ENCODE measurements around the gene ATP8B1.

The ATP8B1 gene

GRCh38 chr18:57791911-57792310 is 11.2 kb downstream of the ATP8B1 start:
- DNase-seq, result no peak

- no peak for DNase-seq
Observed at GRCh38 chr18:57791192-57791591, 11.9 kb downstream of the ATP8B1 start.

GRCh38 chr18:57790316-57790715 is 12.8 kb downstream of the ATP8B1 start:
- no peak for DNase-seq

- DNase-seq, result no peak
Observed at GRCh38 chr18:57789759-57790158, 13.4 kb downstream of the ATP8B1 start.

DNA sequence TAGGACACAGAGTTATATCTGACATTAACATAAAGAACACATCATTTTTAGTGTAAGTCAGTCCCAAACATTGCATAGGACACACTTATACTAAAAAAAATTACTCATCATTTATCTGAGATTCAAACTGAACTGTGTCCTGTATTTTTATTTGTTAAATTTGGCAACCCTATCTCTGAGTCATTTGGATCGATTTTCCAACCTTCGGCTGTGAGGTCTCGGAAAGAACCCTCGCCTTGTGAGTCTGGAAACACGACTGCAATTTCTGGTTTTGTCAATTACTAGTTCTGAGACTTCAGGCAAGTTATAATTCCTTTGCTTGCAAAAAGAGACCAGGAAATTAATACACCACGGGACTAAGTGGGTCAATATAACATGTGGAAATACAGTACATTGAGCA is 14.0 kb downstream of the ATP8B1 start:
- DNase-seq, result no peak

GRCh38 chr18:57787068-57787685 is 15.9 kb downstream of the ATP8B1 start:
- DNase-seq, result no peak

- DNase-seq, result no peak
Observed at GRCh38 chr18:57785751-57786437, 17.2 kb downstream of the ATP8B1 start.

DNA sequence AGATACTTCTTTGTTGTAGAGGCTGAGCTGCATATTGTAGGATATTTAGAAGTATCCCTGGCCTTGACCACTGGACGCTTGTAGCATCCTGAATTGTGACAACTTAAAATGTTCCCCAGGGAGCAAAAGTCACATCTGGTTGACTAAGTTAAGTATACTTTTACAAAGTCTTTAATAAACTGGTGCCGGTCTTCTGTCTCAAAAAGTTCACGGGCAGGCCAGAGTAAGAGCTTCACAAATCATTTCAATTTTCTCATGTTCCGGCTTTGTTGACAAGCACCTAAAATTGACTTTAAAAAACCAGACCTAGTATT is 18.4 kb downstream of the ATP8B1 start:
- DNase-seq, result no peak

DNA sequence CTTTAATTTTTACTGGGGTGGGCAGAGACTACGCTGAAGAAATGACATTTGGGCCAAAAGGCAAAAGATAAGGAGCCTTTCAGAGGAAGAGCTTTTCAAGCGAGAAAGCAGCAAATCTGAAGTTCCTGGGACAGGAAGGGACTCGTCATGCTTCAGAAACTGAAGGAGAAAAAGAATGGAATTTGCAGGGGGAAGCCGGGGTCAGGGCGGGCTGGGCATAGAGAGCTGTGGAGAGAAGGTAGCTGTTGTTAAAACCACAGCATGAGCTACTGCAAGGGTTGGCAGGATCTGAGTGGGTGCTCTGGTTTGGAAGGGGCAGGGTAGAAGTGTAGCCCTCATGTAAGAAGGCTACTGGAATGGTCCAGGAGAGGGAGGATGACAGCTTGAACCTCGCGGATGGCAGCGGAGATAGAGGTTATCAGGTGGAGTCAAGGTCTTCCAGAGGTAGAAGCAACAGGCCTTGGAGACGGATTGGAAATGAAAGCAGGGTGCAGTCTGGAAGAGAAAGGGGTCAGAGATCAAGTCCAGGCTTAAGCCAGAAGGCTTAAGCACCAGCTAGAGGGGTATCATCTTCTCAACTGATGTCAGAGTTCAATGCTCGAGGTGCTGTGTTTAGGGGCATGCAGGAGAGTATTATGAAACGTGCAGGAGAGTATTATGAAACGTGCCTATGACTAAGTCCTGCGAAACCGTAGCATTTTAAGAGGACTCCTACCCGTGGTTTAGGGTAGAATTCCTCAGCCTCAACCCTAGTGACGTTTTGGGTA is 18.9 kb downstream of the ATP8B1 start:
- no peak for DNase-seq

GRCh38 chr18:57782049-57782448 is 21.1 kb downstream of the ATP8B1 start:
- DNase-seq, result no peak

DNA sequence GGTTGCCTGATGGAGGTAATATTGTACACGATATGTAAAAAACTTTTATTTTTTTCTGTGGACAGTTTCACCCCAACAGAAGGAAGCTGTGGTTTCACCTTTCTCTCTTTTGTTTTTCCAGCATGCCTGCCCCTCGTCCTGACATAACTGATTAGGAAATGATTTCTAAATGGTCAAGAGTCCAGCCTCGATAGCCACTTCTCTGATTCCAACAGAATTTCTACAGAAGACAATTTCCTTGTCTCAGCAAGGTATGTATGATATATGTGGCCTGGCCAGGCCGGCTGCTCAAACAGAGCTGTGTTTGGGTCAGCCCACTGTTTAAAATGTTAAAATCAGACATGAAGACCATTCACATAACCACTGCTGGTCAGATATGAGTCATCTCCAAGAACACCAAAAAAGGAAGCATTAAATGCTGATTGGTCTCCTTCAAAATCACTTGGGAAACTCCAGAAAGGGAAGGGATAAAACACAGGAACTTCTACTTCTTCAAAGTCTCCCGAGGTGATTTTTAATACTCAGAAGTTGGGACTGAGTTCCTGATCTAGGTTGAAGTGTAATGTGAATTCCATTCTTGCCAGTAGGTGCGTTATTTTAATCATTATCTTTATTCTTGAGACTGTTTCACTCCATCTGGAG is 22.3 kb downstream of the ATP8B1 start:
- DNase-seq, result no peak

GRCh38 chr18:57780318-57780705 is 22.8 kb downstream of the ATP8B1 start:
- DNase-seq, result no peak

- DNase-seq, result no peak
Observed at GRCh38 chr18:57776767-57777166, 26.3 kb downstream of the ATP8B1 start.

DNA sequence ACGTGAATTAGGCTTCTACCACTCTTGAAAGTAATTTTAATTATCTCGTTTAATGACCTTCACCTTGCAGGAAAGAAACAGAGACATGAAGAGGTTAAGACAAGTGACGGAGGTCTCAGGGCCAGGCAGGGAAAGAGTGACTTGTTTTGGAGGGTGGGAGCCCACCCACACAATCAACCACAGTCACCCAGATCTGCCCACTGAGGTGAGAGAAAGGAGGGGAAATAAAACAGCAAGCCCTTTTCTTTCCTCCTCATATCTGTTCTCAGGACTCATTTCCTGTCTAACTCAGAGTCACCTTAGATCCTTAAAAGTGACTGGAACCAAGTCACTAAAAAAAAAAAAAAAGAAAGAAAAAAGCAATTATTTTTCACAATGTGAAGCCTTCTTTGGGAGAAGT is 26.8 kb downstream of the ATP8B1 start:
- DNase-seq, result no peak

DNA sequence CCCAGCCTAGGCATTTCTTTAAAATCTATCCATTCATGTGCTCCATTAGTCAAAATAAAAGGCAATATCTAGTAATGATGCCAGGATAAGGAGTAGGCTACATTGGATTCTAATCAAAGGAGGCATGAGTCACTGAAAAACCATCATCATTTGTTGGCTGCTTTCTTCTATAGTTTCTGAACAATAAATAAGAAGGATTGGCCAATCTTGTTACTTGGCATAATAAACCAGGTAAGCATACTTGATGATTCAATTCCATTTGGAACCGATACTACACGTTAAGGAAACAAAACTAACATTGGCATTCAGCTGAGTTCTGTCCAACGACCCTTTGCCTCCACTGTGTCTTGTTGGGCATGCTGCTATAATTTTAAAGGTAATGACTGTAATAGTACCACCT is 27.2 kb downstream of the ATP8B1 start:
- no peak for DNase-seq

- DNase-seq, result no peak
Observed at GRCh38 chr18:57772387-57772799, 30.7 kb downstream of the ATP8B1 start.

GRCh38 chr18:57771626-57772025 is 31.5 kb downstream of the ATP8B1 start:
- no peak for DNase-seq

GRCh38 chr18:57771193-57771592 is 31.9 kb downstream of the ATP8B1 start:
- DNase-seq, result no peak

DNA sequence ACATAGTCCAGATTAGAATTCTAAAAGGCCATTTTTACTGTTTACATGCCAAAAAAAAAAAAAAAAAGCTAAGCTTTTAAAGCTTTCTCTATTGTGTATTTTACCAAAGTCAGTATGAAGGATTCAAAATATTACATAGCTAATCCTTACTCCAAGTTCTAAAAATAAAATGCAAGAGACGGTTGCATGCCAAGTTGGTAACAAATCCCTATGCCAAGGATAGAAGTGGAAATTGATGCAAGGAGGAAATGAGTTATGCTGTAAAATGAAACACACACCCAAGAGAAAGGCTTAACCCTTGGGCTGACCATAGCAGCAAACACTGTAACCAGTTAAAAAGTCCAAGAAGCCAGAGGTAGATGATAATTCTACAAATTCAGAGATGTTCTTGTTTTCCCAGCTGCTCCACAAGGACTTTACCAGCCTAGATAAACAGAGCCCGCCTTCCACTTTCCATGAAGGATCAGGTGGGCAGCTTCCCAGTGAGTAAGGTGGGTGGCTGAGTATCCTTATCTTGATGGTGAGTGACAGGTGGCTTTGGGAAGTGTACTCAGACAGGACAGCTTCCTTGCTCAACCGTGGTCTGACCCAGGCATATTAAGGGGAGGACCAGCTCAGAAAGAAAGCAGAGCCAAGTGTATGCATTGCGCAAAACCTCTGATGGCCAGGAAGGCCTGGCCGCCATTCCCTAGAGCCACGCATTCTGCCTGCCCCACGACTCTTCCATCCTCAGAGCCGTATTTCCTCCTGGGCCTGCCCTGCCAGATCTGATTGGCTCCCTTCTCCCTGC is 34.4 kb downstream of the ATP8B1 start:
- DNase-seq, result no peak

- no peak for DNase-seq
Observed at GRCh38 chr18:57767259-57768050, 35.7 kb downstream of the ATP8B1 start.

GRCh38 chr18:57764995-57765394 is 38.1 kb downstream of the ATP8B1 start:
- DNase-seq, result no peak

- DNase-seq, result no peak
Observed at GRCh38 chr18:57764087-57764486, 39.0 kb downstream of the ATP8B1 start.

Data from DMS79 (cell line).